ENCODE measurements around the gene TNFRSF11A.

DNA sequence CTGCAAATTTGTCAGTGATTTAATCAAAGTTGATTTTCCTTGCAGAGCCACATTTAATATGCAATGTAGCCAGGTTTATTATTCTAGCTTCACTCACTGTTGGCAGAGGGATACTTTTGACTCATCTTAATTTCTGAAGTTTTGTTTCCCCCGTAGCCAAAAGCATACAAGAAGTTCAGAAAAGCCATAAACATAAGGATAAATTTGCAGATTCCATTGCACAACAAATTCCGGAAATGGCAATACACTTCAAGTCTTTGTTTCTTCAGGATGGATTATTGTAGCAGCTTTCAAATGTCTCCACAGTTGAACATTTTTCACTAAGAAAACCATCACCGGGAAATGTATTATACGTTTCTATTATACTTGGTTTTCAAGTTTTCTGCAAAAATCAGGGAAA lies 109.7 kb downstream of the TNFRSF11A start:
- no peak for TF ChIP-seq POLR2A (IDR thresholded peaks at IDR 0.05)
- TF ChIP-seq, protein P1, sequence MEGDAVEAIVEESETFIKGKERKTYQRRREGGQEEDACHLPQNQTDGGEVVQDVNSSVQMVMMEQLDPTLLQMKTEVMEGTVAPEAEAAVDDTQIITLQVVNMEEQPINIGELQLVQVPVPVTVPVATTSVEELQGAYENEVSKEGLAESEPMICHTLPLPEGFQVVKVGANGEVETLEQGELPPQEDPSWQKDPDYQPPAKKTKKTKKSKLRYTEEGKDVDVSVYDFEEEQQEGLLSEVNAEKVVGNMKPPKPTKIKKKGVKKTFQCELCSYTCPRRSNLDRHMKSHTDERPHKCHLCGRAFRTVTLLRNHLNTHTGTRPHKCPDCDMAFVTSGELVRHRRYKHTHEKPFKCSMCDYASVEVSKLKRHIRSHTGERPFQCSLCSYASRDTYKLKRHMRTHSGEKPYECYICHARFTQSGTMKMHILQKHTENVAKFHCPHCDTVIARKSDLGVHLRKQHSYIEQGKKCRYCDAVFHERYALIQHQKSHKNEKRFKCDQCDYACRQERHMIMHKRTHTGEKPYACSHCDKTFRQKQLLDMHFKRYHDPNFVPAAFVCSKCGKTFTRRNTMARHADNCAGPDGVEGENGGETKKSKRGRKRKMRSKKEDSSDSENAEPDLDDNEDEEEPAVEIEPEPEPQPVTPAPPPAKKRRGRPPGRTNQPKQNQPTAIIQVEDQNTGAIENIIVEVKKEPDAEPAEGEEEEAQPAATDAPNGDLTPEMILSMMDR (IDR thresholded peaks at IDR 0.05) = no peak
